ENCODE results near the gene DUSP1. TPM values are rescaled to one million over a fixed set of nuclear protein-coding genes. Genes with fewer than 3 reads are reported as not detected.

DUSP1 gene
- total RNA-seq, 1 donor from 2014 or later: 382 TPM

DNA sequence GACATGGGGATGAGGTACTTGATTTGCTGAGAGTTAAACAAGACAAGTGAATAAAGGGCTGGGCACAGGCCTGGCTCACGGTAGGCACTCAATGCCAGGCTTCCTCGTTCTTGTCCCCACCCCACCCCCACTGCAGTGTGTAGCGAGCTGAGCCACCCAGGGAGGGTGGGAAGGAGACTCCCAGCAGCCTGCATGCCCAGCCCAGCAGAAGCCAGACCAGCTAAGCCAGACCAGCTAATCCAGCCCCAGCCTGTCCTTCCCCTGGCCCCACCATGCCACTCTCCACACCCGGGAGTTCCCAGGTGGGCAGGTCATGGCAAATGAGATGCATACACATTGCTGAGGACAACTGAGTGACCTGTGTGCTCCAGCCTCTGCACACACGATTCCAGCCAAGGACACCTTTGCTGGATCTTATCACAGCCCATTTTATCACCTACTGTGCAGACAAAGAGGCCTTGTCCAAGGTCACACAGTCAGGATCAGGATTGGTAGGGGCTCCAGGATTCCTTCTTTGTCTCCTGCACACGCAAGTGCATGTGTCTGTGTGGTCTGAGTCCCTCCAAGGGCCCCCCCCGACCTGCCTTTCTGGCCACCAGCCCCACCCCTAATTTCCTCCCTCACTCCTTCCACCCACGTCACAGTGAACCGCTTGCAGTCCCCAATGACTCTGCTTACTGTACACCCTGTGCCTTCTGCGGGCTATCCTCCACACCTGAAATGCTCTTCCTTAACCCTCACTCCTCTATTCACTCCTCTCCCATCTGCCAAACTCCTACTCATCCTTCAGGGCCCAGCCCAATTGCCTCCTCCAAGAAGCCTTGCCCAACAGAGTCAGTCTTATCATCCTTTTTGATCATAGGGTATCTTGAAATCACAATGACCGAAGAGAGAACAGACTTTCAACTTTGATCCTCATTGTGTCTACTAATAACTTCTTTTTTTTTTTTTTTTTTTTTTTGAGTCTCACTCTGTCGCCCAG, 26.6 kb downstream of the DUSP1 start:
- TF ChIP-seq, protein P1, sequence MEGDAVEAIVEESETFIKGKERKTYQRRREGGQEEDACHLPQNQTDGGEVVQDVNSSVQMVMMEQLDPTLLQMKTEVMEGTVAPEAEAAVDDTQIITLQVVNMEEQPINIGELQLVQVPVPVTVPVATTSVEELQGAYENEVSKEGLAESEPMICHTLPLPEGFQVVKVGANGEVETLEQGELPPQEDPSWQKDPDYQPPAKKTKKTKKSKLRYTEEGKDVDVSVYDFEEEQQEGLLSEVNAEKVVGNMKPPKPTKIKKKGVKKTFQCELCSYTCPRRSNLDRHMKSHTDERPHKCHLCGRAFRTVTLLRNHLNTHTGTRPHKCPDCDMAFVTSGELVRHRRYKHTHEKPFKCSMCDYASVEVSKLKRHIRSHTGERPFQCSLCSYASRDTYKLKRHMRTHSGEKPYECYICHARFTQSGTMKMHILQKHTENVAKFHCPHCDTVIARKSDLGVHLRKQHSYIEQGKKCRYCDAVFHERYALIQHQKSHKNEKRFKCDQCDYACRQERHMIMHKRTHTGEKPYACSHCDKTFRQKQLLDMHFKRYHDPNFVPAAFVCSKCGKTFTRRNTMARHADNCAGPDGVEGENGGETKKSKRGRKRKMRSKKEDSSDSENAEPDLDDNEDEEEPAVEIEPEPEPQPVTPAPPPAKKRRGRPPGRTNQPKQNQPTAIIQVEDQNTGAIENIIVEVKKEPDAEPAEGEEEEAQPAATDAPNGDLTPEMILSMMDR (IDR thresholded peaks at IDR 0.05): no peak
- Histone ChIP-seq H3K27me3 (no peaks in the 10 kb centered on the region), H3K4me3 (no peak overlapping the region), H3K4me1 (peaks cover 40% of the 10 kb centered on the region), H3K36me3 (no peaks in the 10 kb centered on the region), H3K27ac (no peak overlapping the region), H3K9me3 (no peaks in the 10 kb centered on the region)
- peak; percentile 85 for ATAC-seq
- DNase-seq: peak; percentile 82
- intact Hi-C loops (cut with DNase I): no loop called here

DNA sequence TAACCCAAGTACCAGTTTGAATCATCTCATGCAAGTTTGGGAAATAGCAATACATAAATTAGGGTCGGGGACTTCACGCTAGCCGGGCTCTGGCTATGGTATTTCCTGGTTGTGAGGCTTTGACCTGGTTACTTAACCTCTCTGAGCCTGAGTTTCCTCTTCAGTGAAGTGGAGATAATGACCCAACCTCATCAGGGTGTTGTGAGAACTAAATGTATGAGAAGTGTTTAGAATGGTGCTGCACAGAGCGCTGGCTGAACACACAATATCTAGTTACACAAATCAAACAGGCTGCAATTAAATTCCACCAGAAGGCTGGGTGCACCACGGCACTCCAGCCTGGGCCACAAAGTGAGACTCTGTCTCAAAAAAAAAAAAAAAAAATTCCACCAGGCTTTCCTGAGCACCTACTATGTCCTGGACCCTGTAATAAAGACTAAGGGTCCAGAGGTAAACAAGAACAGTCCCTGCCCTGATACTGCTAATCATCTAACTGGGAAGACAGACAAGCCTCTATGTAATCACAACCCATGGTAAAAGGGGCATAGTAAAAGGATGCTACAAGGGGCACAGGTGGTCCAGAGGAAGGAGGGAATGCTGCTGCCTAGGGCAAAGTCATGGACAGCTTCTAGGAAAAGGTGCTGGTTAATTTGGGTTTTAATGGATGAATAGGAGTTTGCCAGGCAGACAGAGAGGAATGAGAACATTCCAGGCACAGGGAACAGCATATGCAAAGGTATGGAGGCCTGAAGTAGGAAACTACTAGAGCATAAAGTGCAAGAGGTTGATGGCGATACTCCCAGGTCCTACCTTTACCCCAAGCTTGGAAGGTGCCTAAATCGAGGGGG, 27.7 kb downstream of the DUSP1 start:
- TF ChIP-seq, protein P1 (IDR thresholded peaks at IDR 0.05): no peak
- DNase-seq (no peak), ATAC-seq (peak; percentile 57)
- no peaks in the 10 kb centered on the region for H3K9me3 ChIP-seq
- intact Hi-C loops (cut with DNase I): no loop called here
- no peak overlapping the region for H3K27ac ChIP-seq
- H3K4me1 ChIP-seq: peaks cover 32% of the 10 kb centered on the region
- H3K4me3 ChIP-seq: no peak overlapping the region
- H3K36me3 ChIP-seq: no peaks in the 10 kb centered on the region
- H3K27me3 ChIP-seq: no peaks in the 10 kb centered on the region

DNA sequence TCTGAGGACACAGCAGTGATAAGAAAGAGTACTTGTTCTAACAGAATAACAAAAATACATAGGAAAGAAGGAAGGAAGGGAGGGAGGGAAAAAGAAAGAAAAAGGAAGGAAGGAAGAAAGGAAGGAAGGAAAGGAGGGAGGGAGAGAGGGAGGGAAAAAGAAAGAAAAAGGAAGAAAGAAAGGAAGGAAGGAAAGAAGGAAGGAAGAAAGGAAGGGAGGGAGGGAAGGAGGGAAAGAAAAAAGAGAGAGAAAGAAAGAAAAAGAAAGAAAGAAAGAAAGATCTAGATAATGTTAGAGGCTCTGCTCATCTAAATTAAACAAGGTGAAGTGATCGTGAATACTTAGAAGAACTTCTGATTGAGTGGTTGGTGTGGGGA, 29.8 kb downstream of the DUSP1 start:
- no peak for DNase-seq
- no peaks in the 10 kb centered on the region for H3K36me3 ChIP-seq
- no peak for ATAC-seq
- peaks cover 32% of the 10 kb centered on the region for H3K4me1 ChIP-seq
- no peaks in the 10 kb centered on the region for H3K27me3 ChIP-seq
- TF ChIP-seq, protein P1 (IDR thresholded peaks at IDR 0.05): no peak
- intact Hi-C loops (cut with DNase I): no loop called here
- H3K9me3 ChIP-seq: no peaks in the 10 kb centered on the region
- H3K27ac ChIP-seq: peak overlapping the region; percentile 91
- no peak overlapping the region for H3K4me3 ChIP-seq

DNA sequence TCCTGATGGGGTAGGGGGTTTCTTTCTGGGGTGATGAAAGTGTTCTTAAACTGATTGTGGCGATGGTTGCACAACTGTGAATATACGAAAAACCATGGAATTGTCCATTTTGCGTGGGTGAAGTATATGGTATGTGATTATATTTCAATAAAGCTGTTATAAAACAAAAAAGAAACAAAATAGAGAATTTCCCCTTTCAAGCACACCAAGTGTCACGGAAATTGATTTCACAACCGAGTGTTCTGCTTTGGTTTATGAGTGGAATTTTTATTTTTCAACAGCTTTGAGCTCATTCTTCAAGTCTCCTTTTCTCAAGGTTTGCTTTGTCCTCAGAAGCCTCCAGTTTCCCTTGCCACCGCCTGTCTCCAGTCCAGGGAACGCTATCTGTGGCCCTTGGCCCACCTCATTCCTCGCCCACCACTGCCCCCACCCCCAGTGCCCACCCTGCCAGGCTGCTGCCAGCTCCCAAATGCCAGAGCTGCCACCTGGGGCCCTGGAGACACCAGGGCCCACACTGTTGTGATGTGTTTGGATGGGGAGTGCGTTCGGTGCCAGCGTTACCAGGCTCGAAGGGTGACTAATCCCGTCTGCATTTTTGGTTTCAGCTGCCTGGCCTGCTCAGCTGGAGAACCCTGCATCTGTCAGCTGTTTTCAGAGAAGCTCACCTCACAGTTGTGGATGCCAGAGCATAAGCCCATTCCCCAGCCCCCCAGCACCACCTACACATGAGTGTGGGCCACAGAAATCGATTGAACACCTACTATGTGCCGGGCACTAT, 30.4 kb downstream of the DUSP1 start:
- TF ChIP-seq, protein P1 (IDR thresholded peaks at IDR 0.05): no peak
- DNase-seq (peak; percentile 82), ATAC-seq (peak; percentile 83)
- Histone ChIP-seq H3K27me3 (no peaks in the 10 kb centered on the region), H3K4me3 (no peak overlapping the region), H3K27ac (peak overlapping the region; percentile 91), H3K4me1 (peaks cover 32% of the 10 kb centered on the region), H3K9me3 (no peaks in the 10 kb centered on the region), H3K36me3 (no peaks in the 10 kb centered on the region)
- intact Hi-C loops (cut with DNase I): no loop called here

DNA sequence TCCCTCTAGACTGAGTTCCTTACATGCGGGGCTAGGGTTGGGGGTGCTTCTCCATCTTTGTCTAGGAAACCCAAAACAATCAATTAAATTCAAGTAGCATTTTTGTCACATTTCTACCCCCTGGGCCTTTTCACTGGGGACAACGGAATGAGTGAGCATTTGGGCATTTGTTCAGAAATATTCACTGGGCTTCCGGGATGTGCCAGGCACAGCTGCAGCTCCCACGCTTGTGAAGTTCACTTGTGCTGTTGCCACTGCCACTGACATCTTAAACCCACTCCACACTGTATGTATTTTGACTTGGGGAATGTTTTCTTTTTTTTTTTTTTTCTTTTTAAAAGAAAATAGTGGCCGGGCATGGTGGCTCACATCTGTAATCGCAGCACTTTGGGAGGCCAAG, 31.6 kb downstream of the DUSP1 start:
- Histone ChIP-seq H3K27me3 (no peaks in the 10 kb centered on the region), H3K9me3 (no peaks in the 10 kb centered on the region), H3K4me1 (peaks cover 29% of the 10 kb centered on the region), H3K4me3 (no peak overlapping the region), H3K36me3 (no peaks in the 10 kb centered on the region), H3K27ac (no peak overlapping the region)
- ATAC-seq (no peak), DNase-seq (no peak)
- intact Hi-C loops (cut with DNase I): no loop called here
- TF ChIP-seq, protein P1 (IDR thresholded peaks at IDR 0.05): no peak
